GM12878 (cell line): ENCODE results near the gene ATN1. TPM values are rescaled to one million over a fixed set of nuclear protein-coding genes. Genes with fewer than 3 reads are reported as not detected.

Experiments used
- ATAC-seq: fragments of 200-7000 bp; cut with Tn5 transposase; 3 replicates; pipeline ENCODE4 v1.9.1; 2020; ENCODE audit warnings: mild to moderate bottlenecking, moderate library complexity
- BruUV-seq: library from RNA; stranded (reverse); fragments of 400-500 nt; replicated peaks from 2 replicates; lab custom pipeline; 2021; lab: Mats Ljungman, UMichigan
- CTCF ChIA-PET: fragments of 300-600 bp; sonication (Branson Sonifier 250); formaldehyde crosslinking; extraction: SDS; loops from one replicate; lab custom pipeline; 2021; ENCODE audit warnings: inconsistent platforms; lab: Yijun Ruan, JAX
- POLR2A ChIA-PET: fragments of 350-600 bp; formaldehyde crosslinking; extraction: SDS; loops from one replicate; lab custom pipeline; 2021; ENCODE audit warnings: inconsistent platforms; lab: Charles Lee
- RAD21 ChIA-PET: fragments of 300-600 bp; sonication (Branson Sonifier 250); formaldehyde crosslinking; loops from one replicate; lab custom pipeline; 2023; ENCODE audit warnings: antibody characterized with exemption; ENCODE audit not compliant: unreplicated experiment; lab: Charles Lee
- SMC1A ChIA-PET: fragments of 300-600 bp; sonication (Branson Sonifier 250); formaldehyde crosslinking; loops from one replicate; lab custom pipeline; 2023; ENCODE audit not compliant: unreplicated experiment, uncharacterized antibody; lab: Charles Lee
- DNase-seq: peaks from one replicate; pipeline ENCODE4 v3.0.0-alpha.2; 2011; ENCODE audit warnings: low read depth, low spot score
- FAIRE-seq: peaks from 3 replicates; lab custom pipeline; 2011; peaks lifted over from hg19 to GRCh38; lab: Jason Lieb, UNC
- H2AFZ ChIP-seq: 2 replicates; pipeline ENCODE4 v1.6.0; 2011; ENCODE audit warnings: low read depth, low read length, control low read depth; ENCODE audit not compliant: control insufficient read depth
- H3K27ac ChIP-seq: 2 replicates; pipeline ENCODE4 v1.5.1; 2011; ENCODE audit warnings: control low read depth; ENCODE audit not compliant: control insufficient read depth, insufficient read depth
- H3K27me3 ChIP-seq, 2 experiments: replicated peaks in 1 of 2; 2 replicates each; pipeline versions ENCODE4 v1.6.0 to v1.6.1; 2011; ENCODE audit warnings: low read length in 1 of 2; ENCODE audit not compliant: control insufficient read depth in 2 of 2, insufficient read depth in 2 of 2
- H3K36me3 ChIP-seq, 2 experiments: 2 replicates each; pipeline ENCODE4 v1.5.1; 2011; ENCODE audit warnings: low read length in 1 of 2; ENCODE audit not compliant: control insufficient read depth in 2 of 2, insufficient read depth in 2 of 2
- H3K4me1 ChIP-seq: 2 replicates; pipeline ENCODE4 v1.6.1; 2011; ENCODE audit warnings: mild to moderate bottlenecking, low read length, moderate library complexity, mixed read lengths; ENCODE audit not compliant: control insufficient read depth, insufficient read depth
- H3K4me2 ChIP-seq: 2 replicates; pipeline ENCODE4 v1.6.0; 2011; ENCODE audit warnings: control low read depth; ENCODE audit not compliant: control insufficient read depth, insufficient read depth
- H3K4me3 ChIP-seq: fragments of 200-600 bp; sonication (generic); 2 replicates; pipeline ENCODE4 v1.5.1; 2016
- H3K79me2 ChIP-seq: 2 replicates; pipeline ENCODE4 v1.6.0; 2011; ENCODE audit warnings: low read length; ENCODE audit not compliant: control insufficient read depth, insufficient read depth
- H3K9ac ChIP-seq: 2 replicates; pipeline ENCODE4 v1.8.0; 2011; ENCODE audit warnings: low read length, control low read depth, mixed read lengths; ENCODE audit not compliant: control insufficient read depth, insufficient read depth
- H3K9me3 ChIP-seq: replicated peaks from 3 replicates; pipeline ENCODE4 v1.5.1; 2011; ENCODE audit warnings: mild to moderate bottlenecking, low read length; ENCODE audit not compliant: control insufficient read depth, insufficient read depth
- H4K20me1 ChIP-seq: 2 replicates; pipeline ENCODE4 v1.6.0; 2011; ENCODE audit not compliant: control insufficient read depth, insufficient read depth
- ATF3 ChIP-seq: IDR thresholded peaks from 2 replicates; pipeline ENCODE4 v1.6.1; 2011; ENCODE audit warnings: low read depth, mild to moderate bottlenecking, low read length, moderate library complexity, borderline replicate concordance; ENCODE audit errors: extremely low read depth
- CTCF ChIP-seq, 3 experiments: IDR thresholded peaks in 2 of 3; conservative IDR thresholded peaks in 1 of 3; 2 replicates each; pipeline ENCODE4 v1.5.1; 2011; ENCODE audit warnings: low read depth in 3 of 3, low read length in 3 of 3, mild to moderate bottlenecking in 3 of 3, control low read depth in 2 of 3, moderate library complexity in 2 of 3, inconsistent platforms in 1 of 3, mixed read lengths in 1 of 3; ENCODE audit not compliant: control insufficient read depth in 2 of 3, insufficient read depth in 1 of 3; ENCODE audit errors: extremely low read depth in 1 of 3
- IKZF1 ChIP-seq: fragments of 450-650 bp; conservative IDR thresholded peaks from 2 replicates; pipeline ENCODE4 v1.6.1; 2017; ENCODE audit warnings: antibody characterized with exemption, mild to moderate bottlenecking
- LARP7 ChIP-seq: fragments of 450-650 bp; IDR thresholded peaks from 2 replicates; pipeline ENCODE4 v1.6.1; 2017; ENCODE audit warnings: mild to moderate bottlenecking
- MEF2B ChIP-seq: fragments of 450-650 bp; IDR thresholded peaks from 2 replicates; pipeline ENCODE4 v1.6.1; 2018; ENCODE audit warnings: mild to moderate bottlenecking, moderate library complexity; ENCODE audit not compliant: partially characterized antibody, poor library complexity, severe bottlenecking
- MTA2 ChIP-seq: fragments of 450-650 bp; IDR thresholded peaks from 2 replicates; pipeline ENCODE4 v1.6.1; 2016; ENCODE audit warnings: low read depth, mild to moderate bottlenecking, moderate library complexity
- MTA3 ChIP-seq: IDR thresholded peaks from 2 replicates; pipeline ENCODE4 v1.6.1; 2012; ENCODE audit warnings: low read length, inconsistent platforms, borderline replicate concordance
- POLR2AphosphoS5 ChIP-seq: IDR thresholded peaks from 2 replicates; pipeline ENCODE4 v1.6.1; 2011; ENCODE audit warnings: mild to moderate bottlenecking, low read length, inconsistent platforms
- SIN3A ChIP-seq: IDR thresholded peaks from 2 replicates; pipeline ENCODE4 v1.6.1; 2012; ENCODE audit warnings: low read depth, low read length, improper control_type of control experiment
- SMARCA5 ChIP-seq: fragments of 450-650 bp; IDR thresholded peaks from 2 replicates; pipeline ENCODE4 v1.6.1; 2017; ENCODE audit warnings: mild to moderate bottlenecking
- TBL1XR1 ChIP-seq: IDR thresholded peaks from 2 replicates; pipeline ENCODE4 v1.6.1; 2012; ENCODE audit warnings: low read depth, low read length, improper control_type of control experiment
- ZNF687 ChIP-seq: fragments of 450-650 bp; IDR thresholded peaks from 2 replicates; pipeline ENCODE4 v1.6.1; 2017; ENCODE audit warnings: mild to moderate bottlenecking, moderate library complexity
- ZZZ3 ChIP-seq: IDR thresholded peaks from 2 replicates; pipeline ENCODE4 v1.6.1; 2011; ENCODE audit warnings: low read depth; ENCODE audit not compliant: control insufficient read depth, insufficient read length
- WGBS: methylation state at CpG from one replicate; pipeline ENCODE4 v1.1.6; 2016; ENCODE audit warnings: low lambda C conversion rate; ENCODE audit not compliant: insufficient replicate concordance, insufficient coverage; ENCODE audit errors: missing lambda C conversion rate; 5-methylcytosine and 5-hydroxymethylcytosine counted together
- in situ Hi-C: fragments of 300-500 bp; cut with MboI; formaldehyde crosslinking; loops from 9 replicates; pipeline ENCODE4 v1.14.3; 2018; ENCODE audit warnings: mixed read lengths
- intact Hi-C: fragments of 100-400 bp; cut with micrococcal nuclease; formaldehyde crosslinking; loops from one replicate; pipeline ENCODE4 v1.14.2; 2022; ENCODE audit not compliant: unreplicated experiment
- polyA plus RNA-seq, 11 experiments: library from polyadenylated mRNA; depleted of rRNA in 4 of 11; unstranded in 6 of 11; stranded (reverse) in 5 of 11; fragments of >200 nt; fragmentation: Nextera tagmentation in 4 of 11; fragmentation: Illumina TruSeq in 1 of 11; extraction: Ambion mirVana in 4 of 11; extraction: Trizol in 1 of 11; gene quantifications; 1 replicate in 1 of 11; 2 replicates in 10 of 11; pipeline versions ENCODE4 v1.2.1 to v1.2.3, GENCODE V29; 2011 to 2016; ENCODE audit warnings: inconsistent platforms in 2 of 11, missing spikeins in 2 of 11, low read depth in 1 of 11
- total RNA-seq, 4 experiments: library from RNA; depleted of rRNA in 3 of 4; stranded (reverse); fragments of >200 nt in 3 of 4; fragmentation: Illumina TruSeq in 1 of 4; extraction: Trizol in 1 of 4; gene quantifications; 2 replicates each; pipeline versions ENCODE4 v1.2.1 to v1.2.3, GENCODE V29; 2013 to 2021

The ATN1 gene
- total and polyA plus RNA-seq, 10 of the 15 experiments (the other 5 are each of a cell fraction or from before 2014, with no cell fraction given), result 0.08 to 44.5 (median 5.0) TPM

- TF ChIP-seq MTA2 (no peak), MEF2B (no peak), LARP7 (peak; percentile 37; the same call in 1 of the 2 replicates), ZZZ3 (no peak), MTA3 (no peak), IKZF1 (peak; percentile 98), TBL1XR1 (0 out of 2 replicates have a peak, but pooled peaks have one; percentile 71), ATF3 (no peak), SIN3A (peak; percentile 61; the same call in 1 of the 2 replicates)
- TF ChIP-seq, all 136 proteins: peak for 41
Measured at GRCh38 chr12:6944381-6945186, 16.8 kb downstream of the ATN1 start (continued).

GRCh38 chr12:6945613-6946012 is 17.9 kb downstream of the ATN1 start:
- Histone ChIP-seq H3K27me3 (no peaks in the 10 kb centered on the region), H2AFZ (no peak overlapping the region), H3K9me3 (no peaks in the 10 kb centered on the region), H3K79me2 (peaks cover 39% of the 10 kb centered on the region), H3K36me3 (peaks cover 2 to 8% of the 10 kb centered on the region in 2 experiments; a peak in 2 of 4 replicates), H3K4me1 (peaks cover 46% of the 10 kb centered on the region), H3K27ac (peak overlapping the region; percentile 91), H4K20me1 (no peaks in the 10 kb centered on the region), H3K4me3 (peak overlapping the region; percentile 78), H3K4me2 (peak overlapping the region; percentile 61), H3K9ac (peak overlapping the region; percentile 90)
- DNase-seq (no peak), FAIRE-seq (no peak), ATAC-seq (no peak)
- ChIA-PET SMC1A (interaction anchor here (0.6 to 11.6 kb wide), 12 partner anchors 15 to 166 kb away, joined by 3 to 395 read pairs (median 6); partner anchors contain the start of genes C1RL and ENO2), RAD21 (interaction anchor here (1.0 to 7.0 kb wide), 12 partner anchors 14 to 164 kb away, joined by 3 to 426 read pairs (median 10); partner anchors contain the start of genes C1RL, CDCA3, LPCAT3 and SPSB2), POLR2A (interaction anchor here (0.6 to 17.8 kb wide), 10 partner anchors 15 to 165 kb away, joined by 3 to 524 read pairs (median 8); partner anchors contain the start of genes C1RL, CDCA3, ENO2 and LPCAT3), CTCF (interaction anchor here (0.9 to 11.6 kb wide), 15 partner anchors 9 to 199 kb away, joined by 3 to 645 read pairs (median 8); partner anchors contain the start of genes C1R, C1RL, LPCAT3 and USP5)
- no TSS peak for BruUV-seq
- 36% methylated on average over 11 of the region's 11 CpGs for WGBS
- intact Hi-C loops, result loop anchor here (2.0 kb wide), 2 partner anchors 73 to 163 kb away; partner anchors contain the start of genes C1RL and LPCAT3
- in situ Hi-C loops, result no loop called here
- peak; percentile 18; the same call in 1 of the 2 replicates for TF ChIP-seq POLR2AphosphoS5
- TF ChIP-seq CTCF (IDR thresholded peaks at IDR 0.05 in 2 of 3, conservative IDR thresholded peaks at IDR 0.05 in 1 of 3; ENCODE audit: control insufficient read depth in 2 of 3, extremely low read depth in 1 of 3, insufficient read depth in 1 of 3, low read depth in 3 of 3, low read length in 3 of 3), result 0 out of 6 replicates have a peak, but pooled peaks of 1 of the 3 experiments have one; percentile 4
- TF ChIP-seq MEF2B, result no peak
- TF ChIP-seq LARP7, result peak; percentile 60; the same call in 1 of the 2 replicates
- TF ChIP-seq ZNF687, result 0 out of 2 replicates have a peak, but pooled peaks have one; percentile 34
- peak; percentile 39; the same call in 1 of the 2 replicates for TF ChIP-seq SMARCA5
